ENCODE results near the gene SNX33. TPM values are rescaled to one million over a fixed set of nuclear protein-coding genes. Genes with fewer than 3 reads are reported as not detected.

SNX33 gene
- total and polyA plus RNA-seq, 2 of the 13 experiments (the other 11 are each of a cell fraction or from before 2014, with no cell fraction given) = 11.0 to 11.6 TPM

DNA sequence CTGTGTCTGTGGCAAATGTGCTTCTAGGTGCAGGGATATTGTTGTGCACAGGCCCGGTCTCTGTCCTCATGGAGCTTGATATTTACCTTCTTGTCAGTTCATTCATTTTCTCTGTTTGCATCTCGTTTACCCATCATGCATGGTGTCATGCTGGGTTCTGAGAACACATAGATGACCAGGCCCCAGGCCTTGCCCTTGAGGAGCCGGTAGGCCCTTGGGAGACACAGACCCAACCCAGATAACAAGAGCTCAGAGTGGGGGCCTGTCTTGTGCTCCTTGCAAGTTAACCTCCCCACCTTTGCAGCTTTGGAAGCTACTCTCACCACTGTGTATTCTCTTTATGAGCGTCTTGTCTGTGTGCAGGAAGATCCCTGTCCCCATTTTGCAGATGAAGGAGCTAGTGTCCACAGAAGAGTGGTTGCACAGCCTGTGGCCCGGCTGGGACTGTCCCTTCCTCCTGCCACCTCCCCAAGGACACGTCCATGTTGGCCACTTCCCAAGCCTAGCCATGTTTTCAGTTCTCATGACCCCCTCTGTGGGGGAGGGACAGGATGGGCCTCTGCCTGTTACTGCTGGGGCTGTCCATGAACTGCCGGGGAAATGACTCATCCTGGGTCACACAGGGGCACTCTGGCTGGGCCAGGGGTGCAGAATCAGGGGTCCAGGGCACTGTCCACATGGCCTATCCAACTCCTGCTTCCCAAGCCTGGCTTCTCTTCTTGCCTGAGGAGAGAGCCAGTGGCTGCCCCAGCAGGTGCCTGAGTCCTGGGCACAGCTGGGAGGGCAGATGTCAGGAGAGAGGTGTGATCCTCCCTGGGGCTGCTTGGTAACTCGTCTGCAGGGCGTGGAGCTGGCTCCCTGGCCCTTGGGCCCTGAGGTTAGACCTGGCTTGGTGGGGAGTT is 3.4 kb downstream of the SNX33 start (continued):
- TF ChIP-seq, protein P1, sequence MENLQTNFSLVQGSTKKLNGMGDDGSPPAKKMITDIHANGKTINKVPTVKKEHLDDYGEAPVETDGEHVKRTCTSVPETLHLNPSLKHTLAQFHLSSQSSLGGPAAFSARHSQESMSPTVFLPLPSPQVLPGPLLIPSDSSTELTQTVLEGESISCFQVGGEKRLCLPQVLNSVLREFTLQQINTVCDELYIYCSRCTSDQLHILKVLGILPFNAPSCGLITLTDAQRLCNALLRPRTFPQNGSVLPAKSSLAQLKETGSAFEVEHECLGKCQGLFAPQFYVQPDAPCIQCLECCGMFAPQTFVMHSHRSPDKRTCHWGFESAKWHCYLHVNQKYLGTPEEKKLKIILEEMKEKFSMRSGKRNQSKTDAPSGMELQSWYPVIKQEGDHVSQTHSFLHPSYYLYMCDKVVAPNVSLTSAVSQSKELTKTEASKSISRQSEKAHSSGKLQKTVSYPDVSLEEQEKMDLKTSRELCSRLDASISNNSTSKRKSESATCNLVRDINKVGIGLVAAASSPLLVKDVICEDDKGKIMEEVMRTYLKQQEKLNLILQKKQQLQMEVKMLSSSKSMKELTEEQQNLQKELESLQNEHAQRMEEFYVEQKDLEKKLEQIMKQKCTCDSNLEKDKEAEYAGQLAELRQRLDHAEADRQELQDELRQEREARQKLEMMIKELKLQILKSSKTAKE (CRISPR knock-in tag; IDR thresholded peaks at IDR 0.05; ENCODE audit: borderline replicate concordance) = peak; percentile 88
- TF ChIP-seq, protein P2, sequence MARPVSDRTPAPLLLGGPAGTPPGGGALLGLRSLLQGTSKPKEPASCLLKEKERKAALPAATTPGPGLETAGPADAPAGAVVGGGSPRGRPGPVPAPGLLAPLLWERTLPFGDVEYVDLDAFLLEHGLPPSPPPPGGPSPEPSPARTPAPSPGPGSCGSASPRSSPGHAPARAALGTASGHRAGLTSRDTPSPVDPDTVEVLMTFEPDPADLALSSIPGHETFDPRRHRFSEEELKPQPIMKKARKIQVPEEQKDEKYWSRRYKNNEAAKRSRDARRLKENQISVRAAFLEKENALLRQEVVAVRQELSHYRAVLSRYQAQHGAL (CRISPR knock-in tag; IDR thresholded peaks at IDR 0.05; ENCODE audit: not compliant biosample characterization) = no peak
- TF ChIP-seq NCOR1 (IDR thresholded peaks at IDR 0.05; ENCODE audit: borderline replicate concordance, low read length) (no peak), ETV5 (CRISPR knock-in tag; IDR thresholded peaks at IDR 0.05; ENCODE audit: borderline replicate concordance) (peak; percentile 82; the same call in 1 of the 2 replicates), NFKBIZ (CRISPR knock-in tag; IDR thresholded peaks at IDR 0.05) (0 out of 2 replicates have a peak, but pooled peaks have one; percentile 54), KLF16 (CRISPR knock-in tag; IDR thresholded peaks at IDR 0.05) (peak in 1 of 2 experiments; percentile 49; a peak in 1 of 4 replicates), HNRNPLL (IDR thresholded peaks at IDR 0.05; ENCODE audit: low read depth, low read length, poor library complexity, severe bottlenecking) (peak; percentile 18), ZNF607 (CRISPR knock-in tag; IDR thresholded peaks at IDR 0.05; ENCODE audit: borderline replicate concordance) (peak; percentile 77; the same call in 1 of the 2 replicates), GTF2F1 (IDR thresholded peaks at IDR 0.05; ENCODE audit: low read length) (no peak), GABPA (IDR thresholded peaks at IDR 0.05; ENCODE audit: low read depth, low read length) (no peak), GABPA (CRISPR knock-in tag; IDR thresholded peaks at IDR 0.05; ENCODE audit: low read depth) (0 out of 2 replicates have a peak, but pooled peaks have one; percentile 42)
- TF ChIP-seq, protein P3, sequence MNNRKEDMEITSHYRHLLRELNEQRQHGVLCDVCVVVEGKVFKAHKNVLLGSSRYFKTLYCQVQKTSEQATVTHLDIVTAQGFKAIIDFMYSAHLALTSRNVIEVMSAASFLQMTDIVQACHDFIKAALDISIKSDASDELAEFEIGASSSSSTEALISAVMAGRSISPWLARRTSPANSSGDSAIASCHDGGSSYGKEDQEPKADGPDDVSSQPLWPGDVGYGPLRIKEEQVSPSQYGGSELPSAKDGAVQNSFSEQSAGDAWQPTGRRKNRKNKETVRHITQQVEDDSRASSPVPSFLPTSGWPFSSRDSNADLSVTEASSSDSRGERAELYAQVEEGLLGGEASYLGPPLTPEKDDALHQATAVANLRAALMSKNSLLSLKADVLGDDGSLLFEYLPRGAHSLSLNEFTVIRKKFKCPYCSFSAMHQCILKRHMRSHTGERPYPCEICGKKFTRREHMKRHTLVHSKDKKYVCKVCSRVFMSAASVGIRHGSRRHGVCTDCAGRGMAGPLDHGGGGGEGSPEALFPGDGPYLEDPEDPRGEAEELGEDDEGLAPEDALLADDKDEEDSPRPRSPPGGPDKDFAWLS (CRISPR knock-in tag; IDR thresholded peaks at IDR 0.05; ENCODE audit: borderline replicate concordance) = no peak
- TF ChIP-seq, protein P4, sequence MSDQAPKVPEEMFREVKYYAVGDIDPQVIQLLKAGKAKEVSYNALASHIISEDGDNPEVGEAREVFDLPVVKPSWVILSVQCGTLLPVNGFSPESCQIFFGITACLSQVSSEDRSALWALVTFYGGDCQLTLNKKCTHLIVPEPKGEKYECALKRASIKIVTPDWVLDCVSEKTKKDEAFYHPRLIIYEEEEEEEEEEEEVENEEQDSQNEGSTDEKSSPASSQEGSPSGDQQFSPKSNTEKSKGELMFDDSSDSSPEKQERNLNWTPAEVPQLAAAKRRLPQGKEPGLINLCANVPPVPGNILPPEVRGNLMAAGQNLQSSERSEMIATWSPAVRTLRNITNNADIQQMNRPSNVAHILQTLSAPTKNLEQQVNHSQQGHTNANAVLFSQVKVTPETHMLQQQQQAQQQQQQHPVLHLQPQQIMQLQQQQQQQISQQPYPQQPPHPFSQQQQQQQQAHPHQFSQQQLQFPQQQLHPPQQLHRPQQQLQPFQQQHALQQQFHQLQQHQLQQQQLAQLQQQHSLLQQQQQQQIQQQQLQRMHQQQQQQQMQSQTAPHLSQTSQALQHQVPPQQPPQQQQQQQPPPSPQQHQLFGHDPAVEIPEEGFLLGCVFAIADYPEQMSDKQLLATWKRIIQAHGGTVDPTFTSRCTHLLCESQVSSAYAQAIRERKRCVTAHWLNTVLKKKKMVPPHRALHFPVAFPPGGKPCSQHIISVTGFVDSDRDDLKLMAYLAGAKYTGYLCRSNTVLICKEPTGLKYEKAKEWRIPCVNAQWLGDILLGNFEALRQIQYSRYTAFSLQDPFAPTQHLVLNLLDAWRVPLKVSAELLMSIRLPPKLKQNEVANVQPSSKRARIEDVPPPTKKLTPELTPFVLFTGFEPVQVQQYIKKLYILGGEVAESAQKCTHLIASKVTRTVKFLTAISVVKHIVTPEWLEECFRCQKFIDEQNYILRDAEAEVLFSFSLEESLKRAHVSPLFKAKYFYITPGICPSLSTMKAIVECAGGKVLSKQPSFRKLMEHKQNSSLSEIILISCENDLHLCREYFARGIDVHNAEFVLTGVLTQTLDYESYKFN (CRISPR knock-in tag; conservative IDR thresholded peaks at IDR 0.05) = peak; percentile 90
- TF ChIP-seq, protein P5, sequence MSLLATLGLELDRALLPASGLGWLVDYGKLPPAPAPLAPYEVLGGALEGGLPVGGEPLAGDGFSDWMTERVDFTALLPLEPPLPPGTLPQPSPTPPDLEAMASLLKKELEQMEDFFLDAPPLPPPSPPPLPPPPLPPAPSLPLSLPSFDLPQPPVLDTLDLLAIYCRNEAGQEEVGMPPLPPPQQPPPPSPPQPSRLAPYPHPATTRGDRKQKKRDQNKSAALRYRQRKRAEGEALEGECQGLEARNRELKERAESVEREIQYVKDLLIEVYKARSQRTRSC (CRISPR knock-in tag; IDR thresholded peaks at IDR 0.05; ENCODE audit: low read depth) = no peak
- TF ChIP-seq, protein P6, sequence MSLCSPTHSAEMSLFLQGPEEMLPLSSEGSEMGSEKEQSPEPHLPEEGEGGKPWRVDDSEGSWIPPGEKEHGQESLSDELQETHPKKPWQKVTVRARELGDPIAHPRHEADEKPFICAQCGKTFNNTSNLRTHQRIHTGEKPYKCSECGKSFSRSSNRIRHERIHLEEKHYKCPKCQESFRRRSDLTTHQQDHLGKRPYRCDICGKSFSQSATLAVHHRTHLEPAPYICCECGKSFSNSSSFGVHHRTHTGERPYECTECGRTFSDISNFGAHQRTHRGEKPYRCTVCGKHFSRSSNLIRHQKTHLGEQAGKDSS (CRISPR knock-in tag; IDR thresholded peaks at IDR 0.05; ENCODE audit: borderline replicate concordance, low read depth) = peak; percentile 89; the same call in 1 of the 2 replicates
